ENCODE data around the gene ADGRV1. TPM values are rescaled to one million over a fixed set of nuclear protein-coding genes. Genes with fewer than 3 reads are reported as not detected.
A peak's percentile ranks its signal among the peaks of the same experiment; 100 is the strongest.

ADGRV1 gene
- total and polyA plus RNA-seq, 9 of the 15 experiments (the other 6 are each of a cell fraction or from before 2014, with no cell fraction given) = 21.7 to 156 (median 58.2) TPM

- peak overlapping the region in 1 of 2 experiments; percentile 64; a peak in 2 of 4 replicates for H3K9ac ChIP-seq (ENCODE audit: insufficient read depth in 1 of 2, low read depth in 2 of 2, low read length in 2 of 2)
- FAIRE-seq (no peak), ATAC-seq (peak; percentile 67), DNase-seq (ENCODE audit: extremely low read depth in 1 of 4, low spot score in 3 of 4) (peak in 2 of 4 experiments; percentile 37 to 49)
- no peaks in the 10 kb centered on the region for H3K27me3 ChIP-seq (ENCODE audit: control insufficient read depth in 2 of 2, insufficient read depth in 2 of 2, low read length in 2 of 2)
- intact Hi-C loops (cut with micrococcal nuclease) = loop anchor here (2.0 kb wide), 1 partner anchor 31 kb away; no protein-coding TSS in a partner anchor
- H3K4me3 ChIP-seq = no peak overlapping the region
- H3K9me1 ChIP-seq (ENCODE audit: control insufficient read depth, insufficient read depth, low read length) = no peaks in the 10 kb centered on the region
- H3K36me3 ChIP-seq (ENCODE audit: control insufficient read depth, insufficient read depth, low read length) = peaks cover 7% of the 10 kb centered on the region; the same call in 2 of the 3 replicates
- POLR2A ChIA-PET = no interaction called here
- peak overlapping the region; percentile 52 for H3K4me2 ChIP-seq (ENCODE audit: insufficient read depth, low read length)
- in situ Hi-C loops (cut with MboI) = no loop called here
- no peaks in the 10 kb centered on the region for H4K20me1 ChIP-seq (replicated peaks; ENCODE audit: control insufficient read depth, insufficient read depth, low read length)
- H2AFZ ChIP-seq (ENCODE audit: low read depth, low read length) = peak overlapping the region; percentile 91
- H3K9me3 ChIP-seq (replicated peaks; ENCODE audit: control insufficient read depth, insufficient read depth, low read depth, low read length) = no peaks in the 10 kb centered on the region; the same call in 1 of the 2 replicates
- H3K27ac ChIP-seq (ENCODE audit: extremely low read depth, low read depth, low read length) = peak overlapping the region; percentile 63
- BruUV-seq (replicated peaks) = no TSS peak
- 4% methylated on average over 6 of the region's 6 CpGs for WGBS (ENCODE audit: insufficient coverage, low coverage, missing lambda C conversion rate)
- CTCF ChIA-PET (ENCODE audit: low intra/inter-chr PET ratio) = interaction anchor here (0.7 kb wide), 1 partner anchor 15 kb away, joined by 3 read pairs; no protein-coding TSS in a partner anchor
- peaks cover 3% of the 10 kb centered on the region; the same call in 1 of the 3 replicates for H3K79me2 ChIP-seq (ENCODE audit: control insufficient read depth, insufficient read depth, low read length)
- peaks cover 0 to 10% of the 10 kb centered on the region in 2 experiments; a peak in 2 of 5 replicates for H3K4me1 ChIP-seq (replicated peaks in 1 of 2; ENCODE audit: control insufficient read depth in 2 of 2, insufficient read depth in 2 of 2, low read length in 2 of 2)
- TF ChIP-seq ARID3B (CRISPR knock-in tag; IDR thresholded peaks at IDR 0.05; ENCODE audit: borderline replicate concordance) (no peak), ZFPM2 (CRISPR knock-in tag; IDR thresholded peaks at IDR 0.05) (no peak), SMAD1 (IDR thresholded peaks at IDR 0.05; ENCODE audit: low read depth, low read length, partially characterized antibody) (no peak), TSC22D4 (tag; IDR thresholded peaks at IDR 0.05) (no peak), GABPA (tag; conservative IDR thresholded peaks at IDR 0.05; ENCODE audit: low read depth) (0 out of 2 replicates have a peak, but pooled peaks have one; percentile 19), DPF2 (IDR thresholded peaks at IDR 0.05) (peak; percentile 74; the same call in 1 of the 2 replicates), CGGBP1 (CRISPR knock-in tag; IDR thresholded peaks at IDR 0.05) (no peak), ZNF384 (IDR thresholded peaks at IDR 0.05; ENCODE audit: low read depth, low read length) (peak; percentile 93), LARP7 (IDR thresholded peaks at IDR 0.05) (peak; percentile 71; the same call in 1 of the 2 replicates), SMARCA4 (IDR thresholded peaks at IDR 0.05) (peak; percentile 84), SRSF9 (IDR thresholded peaks at IDR 0.05; ENCODE audit: borderline replicate concordance, low read depth, low read length) (no peak), ZNF77 (CRISPR knock-in tag; IDR thresholded peaks at IDR 0.05) (no peak), ZNF395 (CRISPR knock-in tag; IDR thresholded peaks at IDR 0.05) (peak; percentile 48; the same call in 1 of the 2 replicates), ZNF696 (CRISPR knock-in tag; conservative IDR thresholded peaks at IDR 0.05) (no peak), TRIM24 (IDR thresholded peaks at IDR 0.05) (peak in 1 of 2 experiments; percentile 25; a peak in 1 of 4 replicates), ESRRA (IDR thresholded peaks at IDR 0.05; ENCODE audit: borderline replicate concordance, low read depth) (no peak), MIER1 (IDR thresholded peaks at IDR 0.05; ENCODE audit: low read depth) (no peak), POLR2A (conservative IDR thresholded peaks at IDR 0.05) (peak; percentile 45; the same call in 1 of the 2 replicates), PTTG1 (tag; IDR thresholded peaks at IDR 0.05; ENCODE audit: low read depth) (no peak), ATF1 (CRISPR knock-in tag; IDR thresholded peaks at IDR 0.05) (no peak), ATF1 (tag; IDR thresholded peaks at IDR 0.05) (0 out of 2 replicates have a peak, but pooled peaks have one; percentile 13)
Observed at GRCh38 chr5:90613918-90614504, 55.4 kb downstream of the ADGRV1 start.

Data from K562 (cell line).